OCI-LY1 (cell line): Measurements from ENCODE around the gene TMEM229B.

Experiments used
- H2AFZ ChIP-seq: fragments of 200-600 bp; sonication (generic), shearing (Covaris generic); 2 replicates; pipeline ENCODE4 v1.6.0; 2014; ENCODE audit warnings: antibody characterized with exemption, mild to moderate bottlenecking, low read length
- H3F3A ChIP-seq: fragments of 200-600 bp; sonication (generic), shearing (Covaris generic); 2 replicates; pipeline ENCODE4 v1.6.0; 2014; ENCODE audit warnings: mild to moderate bottlenecking, antibody characterized with exemption, low read length, moderate library complexity; ENCODE audit not compliant: insufficient read depth
- H3K27ac ChIP-seq: fragments of 200-600 bp; sonication (generic); 2 replicates; pipeline ENCODE4 v1.5.1; 2014; ENCODE audit warnings: low read length, mixed run types, mild to moderate bottlenecking, low read depth; ENCODE audit not compliant: poor library complexity, severe bottlenecking
- H3K27me3 ChIP-seq: fragments of 200-600 bp; sonication (generic); 2 replicates; pipeline ENCODE4 v1.6.0; 2014; ENCODE audit warnings: antibody characterized with exemption, mild to moderate bottlenecking, low read length, moderate library complexity; ENCODE audit not compliant: insufficient read depth
- H3K36me3 ChIP-seq: fragments of 200-600 bp; sonication (generic); 2 replicates; pipeline ENCODE4 v1.6.1; 2014; ENCODE audit warnings: mild to moderate bottlenecking, antibody characterized with exemption, low read length, moderate library complexity, mixed read lengths; ENCODE audit not compliant: insufficient read depth
- H3K4me1 ChIP-seq: fragments of 200-600 bp; sonication (generic); 2 replicates; pipeline ENCODE4 v1.5.1; 2014; ENCODE audit warnings: mild to moderate bottlenecking, low read length, moderate library complexity; ENCODE audit not compliant: insufficient read depth, severe bottlenecking
- H3K4me2 ChIP-seq: fragments of 200-600 bp; sonication (generic), shearing (Covaris generic); 2 replicates; pipeline ENCODE4 v1.6.1; 2014; ENCODE audit warnings: low read length
- H3K4me3 ChIP-seq: fragments of 200-600 bp; sonication (generic); 2 replicates; pipeline ENCODE4 v1.5.1; 2014; ENCODE audit warnings: low read length, low read depth, mild to moderate bottlenecking, mixed read lengths; ENCODE audit not compliant: poor library complexity, severe bottlenecking
- H3K79me2 ChIP-seq: fragments of 200-600 bp; shearing (Covaris generic); 2 replicates; pipeline ENCODE4 v1.6.1; 2016; ENCODE audit warnings: mixed run types, low read length, mixed read lengths; ENCODE audit not compliant: insufficient read depth
- H3K9ac ChIP-seq: fragments of 200-600 bp; sonication (generic), shearing (Covaris generic); 2 replicates; pipeline ENCODE4 v1.6.1; 2014; ENCODE audit warnings: mild to moderate bottlenecking, low read length, mixed read lengths
- H3K9me2 ChIP-seq: fragments of 200-600 bp; sonication (generic), shearing (Covaris generic); 2 replicates; pipeline ENCODE4 v1.6.1; 2014; ENCODE audit warnings: low read depth, mild to moderate bottlenecking, low read length, mixed read lengths
- H3K9me3 ChIP-seq: fragments of 200-600 bp; shearing (Covaris generic); 2 replicates; pipeline ENCODE4 v1.6.1; 2014; ENCODE audit warnings: low read length, mixed read lengths
- H4K20me1 ChIP-seq: fragments of 200-600 bp; sonication (generic), shearing (Covaris generic); 2 replicates; pipeline ENCODE4 v1.6.0; 2016; ENCODE audit warnings: mild to moderate bottlenecking, low read length; ENCODE audit not compliant: insufficient read depth
- EZH2 ChIP-seq: fragments of 200-600 bp; sonication (generic), shearing (Covaris generic); IDR thresholded peaks from 2 replicates; pipeline ENCODE4 v1.8.0; 2017; ENCODE audit warnings: borderline replicate concordance, mixed run types, mild to moderate bottlenecking, antibody characterized with exemption, low read length, moderate library complexity, mixed read lengths
- TF ChIP-seq, protein P1 (sequence below): fragments of 200-600 bp; sonication (generic), shearing (Covaris generic); IDR thresholded peaks from 2 replicates; pipeline ENCODE4 v1.5.1; 2017; ENCODE audit warnings: mild to moderate bottlenecking, antibody characterized with exemption, low read length, moderate library complexity, mixed read lengths

TMEM229B gene

DNA sequence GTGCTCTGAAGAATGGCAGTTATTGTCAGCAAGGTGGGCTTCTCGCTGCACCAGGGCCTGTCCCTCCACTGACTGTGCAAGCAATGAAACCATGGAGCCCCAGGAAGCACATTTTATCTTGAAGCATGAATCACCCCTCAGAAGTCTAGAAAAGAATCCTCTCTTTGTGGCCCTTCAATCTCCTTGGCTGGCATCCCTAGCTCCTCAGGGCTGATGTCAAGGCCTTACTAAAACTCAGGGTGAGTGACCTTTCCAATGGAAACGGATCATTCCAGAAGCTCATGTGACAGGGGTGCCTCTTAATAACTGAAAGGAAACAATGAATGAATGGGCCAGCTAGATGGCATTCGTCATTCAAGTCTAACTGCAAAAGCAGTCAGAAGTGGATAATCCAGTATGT lies 22.3 kb upstream of the TMEM229B start:
- Histone ChIP-seq H3K9me3 (no peaks in the 10 kb centered on the region), H3K4me2 (no peak overlapping the region), H3K27me3 (peaks cover 5% of the 10 kb centered on the region; the same call in 1 of the 2 replicates), H3K4me3 (no peak overlapping the region), H3K4me1 (peaks cover 9% of the 10 kb centered on the region), H4K20me1 (no peaks in the 10 kb centered on the region), H3K36me3 (no peaks in the 10 kb centered on the region), H3K79me2 (no peaks in the 10 kb centered on the region), H2AFZ (no peak overlapping the region), H3K9ac (no peak overlapping the region), H3K9me2 (no peaks in the 10 kb centered on the region), H3F3A (no peaks in the 10 kb centered on the region), H3K27ac (no peak overlapping the region)
- TF ChIP-seq, protein P1, sequence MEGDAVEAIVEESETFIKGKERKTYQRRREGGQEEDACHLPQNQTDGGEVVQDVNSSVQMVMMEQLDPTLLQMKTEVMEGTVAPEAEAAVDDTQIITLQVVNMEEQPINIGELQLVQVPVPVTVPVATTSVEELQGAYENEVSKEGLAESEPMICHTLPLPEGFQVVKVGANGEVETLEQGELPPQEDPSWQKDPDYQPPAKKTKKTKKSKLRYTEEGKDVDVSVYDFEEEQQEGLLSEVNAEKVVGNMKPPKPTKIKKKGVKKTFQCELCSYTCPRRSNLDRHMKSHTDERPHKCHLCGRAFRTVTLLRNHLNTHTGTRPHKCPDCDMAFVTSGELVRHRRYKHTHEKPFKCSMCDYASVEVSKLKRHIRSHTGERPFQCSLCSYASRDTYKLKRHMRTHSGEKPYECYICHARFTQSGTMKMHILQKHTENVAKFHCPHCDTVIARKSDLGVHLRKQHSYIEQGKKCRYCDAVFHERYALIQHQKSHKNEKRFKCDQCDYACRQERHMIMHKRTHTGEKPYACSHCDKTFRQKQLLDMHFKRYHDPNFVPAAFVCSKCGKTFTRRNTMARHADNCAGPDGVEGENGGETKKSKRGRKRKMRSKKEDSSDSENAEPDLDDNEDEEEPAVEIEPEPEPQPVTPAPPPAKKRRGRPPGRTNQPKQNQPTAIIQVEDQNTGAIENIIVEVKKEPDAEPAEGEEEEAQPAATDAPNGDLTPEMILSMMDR, result no peak
- TF ChIP-seq EZH2, result no peak

DNA sequence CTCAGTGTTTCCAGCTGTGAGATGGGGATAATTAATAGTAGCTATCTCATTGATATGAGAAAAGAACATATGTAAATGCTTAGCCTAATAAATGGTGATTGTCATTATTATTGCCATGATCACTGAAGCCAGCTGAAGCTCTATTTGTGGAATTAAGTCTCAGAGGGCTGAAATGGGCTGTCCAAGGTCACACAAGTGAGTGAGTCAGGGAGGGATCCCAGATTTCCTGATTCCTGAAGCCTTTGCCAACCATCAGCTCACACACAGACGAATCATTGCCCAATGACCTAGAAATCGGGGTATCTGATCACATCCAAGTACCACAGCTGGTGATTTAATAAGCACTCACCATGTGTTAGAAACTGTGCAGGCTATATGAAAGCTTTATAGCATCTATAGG lies 21.6 kb upstream of the TMEM229B start:
- no peaks in the 10 kb centered on the region for H3K9me2 ChIP-seq
- no peak overlapping the region for H3K4me3 ChIP-seq
- H3K36me3 ChIP-seq, result no peaks in the 10 kb centered on the region
- no peak overlapping the region for H3K4me2 ChIP-seq
- TF ChIP-seq EZH2, result no peak
- TF ChIP-seq, protein P1, result no peak
- H3K27me3 ChIP-seq, result peaks cover 9% of the 10 kb centered on the region; the same call in 1 of the 2 replicates
- no peak overlapping the region for H3K9ac ChIP-seq
- H3F3A ChIP-seq, result no peaks in the 10 kb centered on the region
- no peak overlapping the region for H2AFZ ChIP-seq
- H3K27ac ChIP-seq, result no peak overlapping the region
- H3K4me1 ChIP-seq, result peaks cover 4% of the 10 kb centered on the region
- H3K9me3 ChIP-seq, result no peaks in the 10 kb centered on the region
- H3K79me2 ChIP-seq, result no peaks in the 10 kb centered on the region
- H4K20me1 ChIP-seq, result no peaks in the 10 kb centered on the region

DNA sequence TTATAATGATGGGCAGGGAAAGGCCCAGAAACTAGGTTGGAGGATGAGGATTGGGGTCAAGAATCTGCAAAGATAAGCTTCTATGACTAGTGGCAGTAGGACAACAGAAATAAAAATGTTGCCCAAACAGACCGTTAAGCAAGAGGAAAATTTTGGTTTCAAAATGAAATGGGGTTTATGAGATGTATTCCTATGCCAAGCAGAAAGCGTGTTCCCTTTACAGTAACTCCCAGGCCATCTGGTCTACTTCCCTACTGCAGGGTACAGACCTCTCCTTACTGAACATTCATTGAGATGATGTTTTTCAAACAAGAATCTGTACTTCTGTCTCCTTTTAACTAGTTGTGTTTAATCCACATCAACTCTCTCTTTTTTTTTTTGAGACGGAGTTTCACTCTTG lies 20.4 kb upstream of the TMEM229B start:
- H3K9me2 ChIP-seq, result no peaks in the 10 kb centered on the region
- no peak overlapping the region for H3K27ac ChIP-seq
- no peak overlapping the region for H3K4me3 ChIP-seq
- H3K4me1 ChIP-seq, result no peaks in the 10 kb centered on the region
- no peaks in the 10 kb centered on the region for H4K20me1 ChIP-seq
- H3K79me2 ChIP-seq, result no peaks in the 10 kb centered on the region
- no peak overlapping the region for H2AFZ ChIP-seq
- peaks cover 10% of the 10 kb centered on the region; the same call in 1 of the 2 replicates for H3K27me3 ChIP-seq
- no peaks in the 10 kb centered on the region for H3F3A ChIP-seq
- TF ChIP-seq, protein P1, result no peak
- no peak for TF ChIP-seq EZH2
- no peak overlapping the region for H3K4me2 ChIP-seq
- no peaks in the 10 kb centered on the region for H3K9me3 ChIP-seq
- no peaks in the 10 kb centered on the region for H3K36me3 ChIP-seq
- H3K9ac ChIP-seq, result no peak overlapping the region
